K562 (cell line): ENCODE measurements around the gene KCP. TPM values are rescaled to one million over a fixed set of nuclear protein-coding genes. Genes with fewer than 3 reads are reported as not detected.

Source experiments
- ATAC-seq: fragments of 200-7000 bp; cut with Tn5 transposase; 3 replicates; pipeline ENCODE4 v1.9.1; 2020; ENCODE audit warnings: moderate library complexity
- BruUV-seq: library from RNA; stranded (reverse); fragments of 400-500 nt; replicated peaks from 2 replicates; lab custom pipeline; 2021; lab: Mats Ljungman, UMichigan
- CTCF ChIA-PET: fragments of 300-600 bp; formaldehyde crosslinking; extraction: SDS; loops from one replicate; lab custom pipeline; 2021; ENCODE audit warnings: low intra/inter-chr PET ratio; lab: Yijun Ruan, JAX
- POLR2A ChIA-PET: fragments of 300-600, 350-650 bp; sonication (Branson Sonifier 250); formaldehyde crosslinking; extraction: SDS; loops from one replicate; lab custom pipeline; 2021; ENCODE audit warnings: antibody characterized with exemption, inconsistent platforms; lab: Yijun Ruan, JAX
- DNase-seq, 4 experiments: peaks; one replicate each; pipeline versions ENCODE4 v3.0.0 to v3.0.0-alpha.2; 2011 to 2018; ENCODE audit warnings: low spot score in 3 of 4, mixed read lengths in 3 of 4; ENCODE audit errors: extremely low read depth in 1 of 4
- FAIRE-seq: peaks from 2 replicates; lab custom pipeline; 2011; peaks lifted over from hg19 to GRCh38; lab: Jason Lieb, UNC
- H2AFZ ChIP-seq: 2 replicates; pipeline ENCODE4 v1.6.0; 2011; ENCODE audit warnings: low read depth, low read length, control low read depth, inconsistent platforms
- H3K27ac ChIP-seq: fragments of 200-600 bp; 3 replicates; pipeline ENCODE4 v1.8.0; 2011; ENCODE audit warnings: low read depth, mild to moderate bottlenecking, control low read depth, inconsistent platforms, low read length, moderate library complexity, mixed read lengths; ENCODE audit errors: extremely low read depth
- H3K27me3 ChIP-seq, 2 experiments: fragments of 300-600 bp in 1 of 2; 2 replicates in 1 of 2; 3 replicates in 1 of 2; pipeline versions ENCODE4 v1.6.0 to v1.8.0; 2011; ENCODE audit warnings: inconsistent platforms in 2 of 2, low read length in 2 of 2, mild to moderate bottlenecking in 1 of 2, mixed read lengths in 1 of 2, moderate library complexity in 1 of 2; ENCODE audit not compliant: control insufficient read depth in 2 of 2, insufficient read depth in 2 of 2
- H3K36me3 ChIP-seq: fragments of 300-600 bp; 3 replicates; pipeline ENCODE4 v1.8.0; 2011; ENCODE audit warnings: mild to moderate bottlenecking, low read length, inconsistent platforms; ENCODE audit not compliant: control insufficient read depth, insufficient read depth
- H3K4me1 ChIP-seq, 2 experiments: fragments of 200-600 bp in 1 of 2; replicated peaks in 1 of 2; 2 replicates in 1 of 2; 3 replicates in 1 of 2; pipeline versions ENCODE4 v1.5.1 to v1.8.0; 2011; ENCODE audit warnings: inconsistent platforms in 2 of 2, low read length in 2 of 2, mild to moderate bottlenecking in 1 of 2, mixed read lengths in 1 of 2, moderate library complexity in 1 of 2; ENCODE audit not compliant: control insufficient read depth in 2 of 2, insufficient read depth in 2 of 2
- H3K4me2 ChIP-seq: 2 replicates; pipeline ENCODE4 v1.6.1; 2011; ENCODE audit warnings: low read length, control low read depth, inconsistent platforms, mixed read lengths; ENCODE audit not compliant: insufficient read depth
- H3K4me3 ChIP-seq: fragments of 200-600 bp; sonication (generic), shearing (Covaris generic); 2 replicates; pipeline ENCODE4 v1.5.1; 2016; ENCODE audit warnings: control low read depth, inconsistent platforms
- H3K79me2 ChIP-seq: fragments of 200-600 bp; 3 replicates; pipeline ENCODE4 v1.8.0; 2011; ENCODE audit warnings: low read length, inconsistent platforms; ENCODE audit not compliant: control insufficient read depth, insufficient read depth
- H3K9ac ChIP-seq, 2 experiments: 2 replicates each; pipeline versions ENCODE4 v1.6.0 to v1.6.1; 2011; ENCODE audit warnings: low read depth in 2 of 2, low read length in 2 of 2, control low read depth in 1 of 2, inconsistent platforms in 1 of 2, mild to moderate bottlenecking in 1 of 2, mixed read lengths in 1 of 2; ENCODE audit not compliant: insufficient read depth in 1 of 2
- H3K9me1 ChIP-seq: one replicate; pipeline ENCODE4 v1.6.0; 2011; ENCODE audit warnings: inconsistent platforms, mild to moderate bottlenecking, low read length, moderate library complexity; ENCODE audit not compliant: control insufficient read depth, insufficient read depth
- H3K9me3 ChIP-seq: replicated peaks from 2 replicates; pipeline ENCODE4 v1.5.1; 2011; ENCODE audit warnings: low read depth, low read length, inconsistent platforms; ENCODE audit not compliant: control insufficient read depth, insufficient read depth
- H4K20me1 ChIP-seq: replicated peaks from 2 replicates; pipeline ENCODE4 v1.6.1; 2011; ENCODE audit warnings: low read length, inconsistent platforms, mixed read lengths; ENCODE audit not compliant: control insufficient read depth, insufficient read depth
- ASH1L ChIP-seq: fragments of 450-650 bp; IDR thresholded peaks from 2 replicates; pipeline ENCODE4 v1.6.1; 2018; ENCODE audit warnings: borderline replicate concordance, mild to moderate bottlenecking, low read depth; ENCODE audit not compliant: partially characterized antibody
- CTBP1 ChIP-seq: fragments of 450-650 bp; IDR thresholded peaks from 2 replicates; pipeline ENCODE4 v1.6.1; 2016; ENCODE audit warnings: borderline replicate concordance
- EGR1 ChIP-seq: fragments of 450-650 bp; conservative IDR thresholded peaks from 2 replicates; pipeline ENCODE4 v1.6.1; 2017; ENCODE audit warnings: mild to moderate bottlenecking
- GATAD2B ChIP-seq: fragments of 450-650 bp; IDR thresholded peaks from 2 replicates; pipeline ENCODE4 v1.6.1; 2017; ENCODE audit warnings: mild to moderate bottlenecking, borderline replicate concordance
- KDM4B ChIP-seq, 2 experiments: fragments of 450-650 bp in 1 of 2; sonication (generic) in 1 of 2; IDR thresholded peaks; 2 replicates each; pipeline ENCODE4 v1.6.1; 2016 to 2017; ENCODE audit warnings: borderline replicate concordance in 2 of 2, antibody characterized with exemption in 1 of 2, low read depth in 1 of 2, mild to moderate bottlenecking in 1 of 2
- KHSRP ChIP-seq: fragments of 450-650 bp; IDR thresholded peaks from 2 replicates; pipeline ENCODE4 v1.6.1; 2017
- REST ChIP-seq, 2 experiments: fragments of 450-650 bp; formaldehyde crosslinking in 1 of 2; IDR thresholded peaks; 2 replicates each; pipeline versions ENCODE4 v1.4.0 to v1.6.1; 2014 to 2020; ENCODE audit warnings: mild to moderate bottlenecking in 2 of 2, borderline replicate concordance in 1 of 2, low read depth in 1 of 2
- SAP30 ChIP-seq: fragments of 200-600 bp; sonication (generic); IDR thresholded peaks from 2 replicates; pipeline ENCODE4 v1.6.1; 2012; ENCODE audit warnings: borderline replicate concordance, low read depth, mild to moderate bottlenecking, moderate library complexity, low read length, control low read depth, inconsistent platforms; ENCODE audit not compliant: insufficient read depth, poor library complexity, severe bottlenecking
- SREBF1 ChIP-seq: fragments of 150-350 bp; IDR thresholded peaks from 2 replicates; pipeline ENCODE4 v1.6.1; 2014; ENCODE audit warnings: antibody characterized with exemption, low read depth, low read length, borderline replicate concordance
- ZBTB34 ChIP-seq: fragments of 250-450 bp; sonication (Bioruptor Pico); IDR thresholded peaks from 2 replicates; pipeline ENCODE4 v1.8.0; 2021; ENCODE audit warnings: mild to moderate bottlenecking, moderate library complexity
- ZNF316 ChIP-seq: fragments of 450-650 bp; IDR thresholded peaks from 2 replicates; pipeline ENCODE4 v1.6.1; 2016
- WGBS: fragments of 100-300 bp; shearing (Covaris generic); methylation state at CpG from one replicate; pipeline ENCODE4 v1.1.6; 2016; ENCODE audit warnings: low coverage, mixed read lengths; ENCODE audit not compliant: insufficient coverage; ENCODE audit errors: missing lambda C conversion rate; 5-methylcytosine and 5-hydroxymethylcytosine counted together
- in situ Hi-C: fragments of 300-500 bp; cut with MboI; formaldehyde crosslinking; loops from 4 replicates; pipeline ENCODE4 v1.15.0; 2018; ENCODE audit warnings: inconsistent platforms, mixed read lengths
- intact Hi-C: fragments of 100-400 bp; cut with micrococcal nuclease; formaldehyde crosslinking; loops from 2 replicates; pipeline ENCODE4 v1.14.2; 2022
- polyA plus RNA-seq, 8 experiments: library from polyadenylated mRNA; depleted of rRNA in 4 of 8; stranded (reverse) in 5 of 8; unstranded in 3 of 8; fragments of >200 nt; fragmentation: Nextera tagmentation in 2 of 8; fragmentation: Illumina TruSeq in 1 of 8; extraction: Ambion mirVana in 2 of 8; extraction: Trizol in 1 of 8; gene quantifications; 2 replicates each; pipeline versions ENCODE4 v1.2.1 to v1.2.3, GENCODE V29; 2011 to 2014; ENCODE audit warnings: inconsistent platforms in 1 of 8, missing spikeins in 1 of 8
- total RNA-seq, 7 experiments: library from RNA; depleted of rRNA in 6 of 7; stranded (reverse); fragments of >200 nt in 6 of 7; fragmentation: Illumina TruSeq in 2 of 7; extraction: Trizol in 2 of 7; gene quantifications; 2 replicates each; pipeline versions ENCODE4 v1.2.1 to v1.2.3, GENCODE V29; 2011 to 2021; ENCODE audit warnings: low replicate concordance in 1 of 7

KCP gene
- total and polyA plus RNA-seq, 9 of the 15 experiments (the other 6 are each of a cell fraction or from before 2014, with no cell fraction given), result 0.06 to 0.17 (median 0.12) TPM; not detected in 3

- peaks cover 36% of the 10 kb centered on the region; the same call in 2 of the 3 replicates for H3K36me3 ChIP-seq
- H3K79me2 ChIP-seq, result peaks cover 50% of the 10 kb centered on the region
- H3K27ac ChIP-seq, result peak overlapping the region; percentile 90
- H3K4me1 ChIP-seq, result peaks cover 46 to 75% of the 10 kb centered on the region in 2 experiments
- in situ Hi-C loops (no loop called here), intact Hi-C loops (no loop called here)
- peak; percentile 91 for FAIRE-seq
- peak; percentile 64 for ATAC-seq
- H3K4me3 ChIP-seq, result peak overlapping the region; percentile 66
- H3K9me3 ChIP-seq, result no peaks in the 10 kb centered on the region
- no peaks in the 10 kb centered on the region for H3K9me1 ChIP-seq
- H3K4me2 ChIP-seq, result peak overlapping the region; percentile 97
- no peaks in the 10 kb centered on the region for H3K27me3 ChIP-seq
- DNase-seq, result peak; percentile 90 to 95 (median 92)
- ChIA-PET POLR2A (interaction anchor here (0.6 to 4.3 kb wide), 19 partner anchors 9 to 1121 kb away, joined by 3 to 39 read pairs (median 5); partner anchors contain the start of gene CALU), CTCF (no interaction called here)
- 1% methylated on average over 31 of the region's 33 CpGs for WGBS
- 0 out of 2 replicates have a peak, but pooled peaks cover 4% of the 10 kb centered on the region for H4K20me1 ChIP-seq
- H3K9ac ChIP-seq, result peak overlapping the region; percentile 91 to 95
- BruUV-seq, result TSS peak; percentile 79
- H2AFZ ChIP-seq, result peak overlapping the region; percentile 10
- TF ChIP-seq SAP30 (peak; percentile 85), ASH1L (no peak), REST (IDR thresholded peaks at IDR 0.05; ENCODE audit: borderline replicate concordance) (no peak), REST (CRISPR knock-in tag; IDR thresholded peaks at IDR 0.05; ENCODE audit: low read depth) (peak; percentile 66; the same call in 1 of the 2 replicates), GATAD2B (no peak; the same call in 1 of the 2 replicates), ZNF316 (no peak), CTBP1 (no peak; the same call in 1 of the 2 replicates), KDM4B (IDR thresholded peaks at IDR 0.05; ENCODE audit: borderline replicate concordance in 2 of 2, low read depth in 1 of 2) (no peak), ZBTB34 (CRISPR knock-in tag) (no peak), SREBF1 (no peak), EGR1 (peak; percentile 59), KHSRP (no peak)
Measured at GRCh38 chr7:128831178-128831993, 79.1 kb downstream of the KCP start.
